Tibial artery (tissue), 4 donors: ENCODE results near the gene DAZAP1.
"Not testable (repeated sequence)": the region's sequence is repeated elsewhere in the genome, so short reads cannot be mapped to it uniquely, and the experiment has no call there.

Experiments
- DNase-seq, 2 donors: peaks; one replicate each; pipeline ENCODE4 v3.0.0-alpha.2; 2019
- H3K27ac ChIP-seq, 2 donors: fragments of 200-600 bp; sonication (generic) in 1 of 2; 1 replicate in 1 of 2; 2 replicates in 1 of 2; pipeline ENCODE4 v1.5.1; 2018 to 2019; ENCODE audit warnings: mild to moderate bottlenecking in 1 of 2
- H3K27me3 ChIP-seq, 2 donors: fragments of 200-600 bp; sonication (generic) in 1 of 2; one replicate each; pipeline versions ENCODE4 v1.5.1 to v1.6.0; 2016 to 2019
- H3K36me3 ChIP-seq, 3 donors: fragments of 200-600 bp; sonication (generic) in 2 of 3; one replicate each; pipeline ENCODE4 v1.5.1; 2016 to 2019; ENCODE audit warnings: mild to moderate bottlenecking in 2 of 3
- H3K4me1 ChIP-seq, 4 donors: fragments of 200-600 bp; sonication (generic) in 2 of 4; 1 replicate in 3 of 4; 2 replicates in 1 of 4; pipeline ENCODE4 v1.5.1; 2016 to 2019
- H3K4me3 ChIP-seq, 2 donors: fragments of 200-600 bp; sonication (generic) in 1 of 2; 1 replicate in 1 of 2; 2 replicates in 1 of 2; pipeline ENCODE4 v1.5.1; 2018 to 2019; ENCODE audit warnings: mild to moderate bottlenecking in 2 of 2
- H3K9me3 ChIP-seq, 3 donors: fragments of 200-600 bp; sonication (generic) in 1 of 3; one replicate each; pipeline ENCODE4 v1.5.1; 2016 to 2019
- intact Hi-C: fragments of 100-400 bp; cut with DNase I; formaldehyde crosslinking; loops from one replicate; pipeline ENCODE4 v1.15.0; 2023; ENCODE audit warnings: low total_unique reads
- TF ChIP-seq, protein P1 (sequence below), 2 experiments: fragments of 200-600 bp in 1 of 2; fragments of 450-650 bp in 1 of 2; IDR thresholded peaks; one replicate each; pipeline ENCODE4 v1.5.1; 2017 to 2019; ENCODE audit warnings: antibody characterized with exemption in 2 of 2, mild to moderate bottlenecking in 1 of 2, moderate library complexity in 1 of 2

Gene DAZAP1

DNA sequence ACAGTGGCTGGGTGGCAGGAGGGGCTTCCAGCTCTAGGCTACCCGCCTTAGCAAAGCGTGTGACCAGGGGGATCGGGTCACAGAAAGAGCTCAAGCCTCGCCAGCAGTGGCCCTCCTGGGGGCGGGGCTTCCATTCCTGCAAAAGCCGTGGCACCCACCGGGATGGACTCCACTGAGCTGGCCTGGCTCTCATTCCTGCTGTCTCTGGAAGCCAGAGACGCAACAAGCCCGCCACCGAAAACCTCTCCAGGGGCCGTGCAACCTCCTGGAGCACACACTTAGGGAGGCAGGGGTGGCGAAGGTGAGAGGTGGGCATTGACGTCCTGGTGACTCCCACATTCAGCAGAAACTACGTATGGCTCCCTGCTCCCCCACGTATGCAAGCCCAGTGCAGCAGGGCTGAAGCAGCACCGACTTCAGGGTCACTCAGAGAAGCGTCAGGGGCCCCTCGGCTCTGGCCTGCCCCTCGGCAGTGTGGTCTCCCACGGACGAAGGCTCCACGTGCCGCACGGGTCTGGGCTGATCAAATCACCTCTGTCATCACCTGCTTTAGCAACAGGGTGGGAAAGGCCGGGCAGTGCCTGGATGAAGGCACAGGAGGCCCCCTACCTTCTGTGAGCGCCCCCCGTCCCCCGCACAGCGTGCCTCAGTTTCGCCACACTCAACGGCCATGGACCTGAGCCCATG, 68.5 kb downstream of the DAZAP1 start:
- intact Hi-C loops = no loop called here
- peaks cover 0 to 30% (median 30%) of the 10 kb centered on the region in 3 donors for H3K36me3 ChIP-seq
- no peak overlapping the region for H3K4me3 ChIP-seq
- no peak overlapping the region for H3K27ac ChIP-seq
- peaks cover 3 to 46% (median 39%) of the 10 kb centered on the region in 4 donors for H3K4me1 ChIP-seq
- H3K9me3 ChIP-seq = no peaks in the 10 kb centered on the region
- no peak for DNase-seq
- H3K27me3 ChIP-seq = peaks cover 14 to 63% of the 10 kb centered on the region in 2 donors
- TF ChIP-seq, protein P1, sequence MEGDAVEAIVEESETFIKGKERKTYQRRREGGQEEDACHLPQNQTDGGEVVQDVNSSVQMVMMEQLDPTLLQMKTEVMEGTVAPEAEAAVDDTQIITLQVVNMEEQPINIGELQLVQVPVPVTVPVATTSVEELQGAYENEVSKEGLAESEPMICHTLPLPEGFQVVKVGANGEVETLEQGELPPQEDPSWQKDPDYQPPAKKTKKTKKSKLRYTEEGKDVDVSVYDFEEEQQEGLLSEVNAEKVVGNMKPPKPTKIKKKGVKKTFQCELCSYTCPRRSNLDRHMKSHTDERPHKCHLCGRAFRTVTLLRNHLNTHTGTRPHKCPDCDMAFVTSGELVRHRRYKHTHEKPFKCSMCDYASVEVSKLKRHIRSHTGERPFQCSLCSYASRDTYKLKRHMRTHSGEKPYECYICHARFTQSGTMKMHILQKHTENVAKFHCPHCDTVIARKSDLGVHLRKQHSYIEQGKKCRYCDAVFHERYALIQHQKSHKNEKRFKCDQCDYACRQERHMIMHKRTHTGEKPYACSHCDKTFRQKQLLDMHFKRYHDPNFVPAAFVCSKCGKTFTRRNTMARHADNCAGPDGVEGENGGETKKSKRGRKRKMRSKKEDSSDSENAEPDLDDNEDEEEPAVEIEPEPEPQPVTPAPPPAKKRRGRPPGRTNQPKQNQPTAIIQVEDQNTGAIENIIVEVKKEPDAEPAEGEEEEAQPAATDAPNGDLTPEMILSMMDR (IDR thresholded peaks at IDR 0.05) = no peak

DNA sequence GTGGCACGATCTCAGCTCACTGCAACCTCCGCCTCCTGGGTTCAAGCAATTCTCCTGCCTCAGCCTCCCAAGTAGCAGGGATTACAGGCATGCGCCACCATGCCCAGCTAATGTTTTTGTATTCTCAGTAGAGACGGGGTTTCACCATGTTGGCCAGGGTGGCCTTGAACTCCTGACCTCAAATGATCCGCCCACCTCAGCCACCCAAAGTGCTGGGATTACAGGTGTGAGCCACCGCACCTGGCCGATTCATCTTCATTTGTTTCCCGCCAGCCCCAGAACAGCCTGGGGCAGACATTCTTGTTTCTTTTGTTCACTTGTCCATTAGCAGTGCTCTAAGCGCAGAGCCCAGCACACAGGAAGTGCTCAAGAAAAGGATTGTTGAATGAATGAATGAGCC, 69.7 kb downstream of the DAZAP1 start:
- intact Hi-C loops, DNase-seq, H3K4me3 ChIP-seq, H3K27ac ChIP-seq, H3K9me3 ChIP-seq: not testable (repeated sequence)
- H3K27me3 ChIP-seq = peaks cover 3 to 52% of the 10 kb centered on the region in 2 donors
- H3K4me1 ChIP-seq = peaks cover 0 to 35% (median 27%) of the 10 kb centered on the region in 4 donors
- H3K36me3 ChIP-seq = peaks cover 0 to 30% (median 30%) of the 10 kb centered on the region in 3 donors

DNA sequence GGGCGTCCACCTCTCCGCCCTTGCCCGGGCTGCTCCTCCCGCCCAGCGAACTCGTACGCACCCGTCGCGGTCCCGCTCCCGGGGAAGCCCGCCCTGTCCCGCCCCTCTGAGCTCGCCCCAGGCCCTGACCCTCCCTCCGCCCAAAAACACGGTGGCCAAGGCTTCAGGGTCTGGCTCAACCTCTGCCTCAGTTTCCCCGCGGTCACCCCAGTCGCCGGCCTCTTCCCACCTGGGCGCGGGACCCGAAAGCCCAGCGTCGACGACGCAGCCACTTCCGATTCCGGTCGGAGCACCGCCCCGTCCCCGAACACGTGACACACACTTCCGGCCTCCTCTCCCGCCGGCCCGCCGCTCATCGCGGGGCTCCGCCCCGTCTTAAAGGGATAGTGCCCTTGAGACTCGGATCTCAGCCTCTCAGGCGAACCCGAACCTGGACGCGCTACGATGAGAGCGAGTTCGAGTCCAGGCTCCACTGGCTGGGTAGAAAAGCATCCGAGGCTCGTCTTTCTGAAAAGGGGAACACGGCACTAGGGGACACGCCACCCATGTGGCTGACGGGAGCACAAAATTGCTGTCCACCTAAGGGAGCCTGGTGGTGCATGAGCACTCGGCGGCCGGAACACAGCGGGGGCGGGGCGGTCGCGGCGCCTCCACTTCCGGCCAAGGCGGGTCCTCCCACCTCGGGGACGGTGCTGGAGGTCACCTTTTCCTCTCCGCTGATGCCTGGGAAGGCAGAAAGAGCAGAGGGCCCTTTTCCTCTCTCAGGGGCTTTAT, 71.7 kb downstream of the DAZAP1 start, which contains the start of gene C19orf25:
TSS of gene C19orf25 (minus strand) at position 282 of the 774 bp plus-strand sequence. CDS start 312 bp downstream, outside the sequence.
- TF ChIP-seq, protein P1 (IDR thresholded peaks at IDR 0.05) = no peak
- H3K4me1 ChIP-seq = peaks cover 0 to 28% (median 18%) of the 10 kb centered on the region in 4 donors
- H3K36me3 ChIP-seq = peaks cover 0 to 29% (median 24%) of the 10 kb centered on the region in 3 donors
- DNase-seq = peak; percentile 94 to 96
- peaks cover 0 to 40% of the 10 kb centered on the region in 2 donors for H3K27me3 ChIP-seq
- no peaks in the 10 kb centered on the region for H3K9me3 ChIP-seq
- intact Hi-C loops = no loop called here
- peak within 1 kb of the TSS; percentile 74 to 99 for H3K4me3 ChIP-seq
- peak within 1 kb of the TSS; percentile 72 for H3K27ac ChIP-seq

DNA sequence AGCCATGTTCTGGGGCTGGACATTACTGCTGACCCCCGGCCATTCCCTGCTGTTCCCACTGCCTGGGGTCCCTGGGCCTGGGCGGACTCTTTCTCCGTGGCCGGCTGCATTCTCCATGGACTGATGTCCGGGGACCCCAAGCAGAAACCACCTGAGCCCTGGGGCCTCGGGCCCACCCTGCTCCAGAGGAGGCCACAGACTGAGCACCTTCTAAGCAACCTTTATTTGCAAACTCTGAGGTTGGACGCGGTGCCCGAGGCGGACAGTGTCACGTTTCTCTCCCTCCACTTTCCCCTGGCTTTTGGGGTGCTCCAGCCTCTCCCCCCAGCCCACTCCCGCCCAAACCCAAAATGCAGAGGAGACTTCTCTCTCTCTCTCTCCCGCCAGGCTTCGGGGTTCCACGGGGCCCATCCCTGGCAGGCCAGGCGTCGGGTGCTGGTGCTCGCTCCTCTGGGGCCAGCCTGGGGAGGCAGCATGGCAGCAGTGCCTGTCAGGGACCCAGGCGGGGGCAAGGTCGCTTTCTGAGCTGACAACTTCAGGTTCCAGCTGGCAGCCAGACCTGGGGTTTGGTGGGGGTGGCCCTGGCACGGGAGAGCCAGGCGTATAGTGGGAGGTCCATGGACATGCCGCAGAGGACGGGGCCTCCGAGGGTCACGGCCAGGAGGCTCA, 74.0 kb downstream of the DAZAP1 start:
- H3K4me1 ChIP-seq = peaks cover 0 to 22% (median 18%) of the 10 kb centered on the region in 4 donors
- no peak for DNase-seq
- intact Hi-C loops = no loop called here
- TF ChIP-seq, protein P1 (IDR thresholded peaks at IDR 0.05) = no peak
- no peaks in the 10 kb centered on the region for H3K9me3 ChIP-seq
- H3K27ac ChIP-seq = no peak overlapping the region
- H3K4me3 ChIP-seq = no peak overlapping the region
- H3K36me3 ChIP-seq = peaks cover 0 to 9% (median 3%) of the 10 kb centered on the region in 3 donors
- peaks cover 0 to 17% of the 10 kb centered on the region in 2 donors for H3K27me3 ChIP-seq

DNA sequence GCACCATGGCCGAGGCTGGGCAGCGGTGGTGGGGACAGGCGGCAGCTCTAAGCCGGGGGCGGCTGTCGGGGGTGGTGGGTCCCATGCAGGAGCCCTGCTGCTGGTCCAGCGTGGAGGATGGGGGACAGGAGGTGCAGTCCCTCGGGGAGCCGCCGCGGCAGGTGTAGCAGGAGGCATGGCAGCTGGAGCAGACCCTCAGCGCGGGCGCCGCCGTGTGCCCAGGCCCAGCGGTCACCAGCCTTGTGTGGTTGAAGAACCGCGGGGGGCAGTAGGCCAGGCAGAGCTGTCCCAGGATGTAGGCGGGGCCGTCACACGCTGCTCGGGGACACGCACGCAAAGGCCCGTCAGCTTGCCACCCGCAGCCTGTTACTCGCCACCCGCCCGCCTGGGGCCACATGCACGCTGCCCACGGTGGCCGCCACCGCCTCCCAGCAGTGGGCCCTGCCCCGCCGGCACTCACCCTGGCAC, 74.5 kb downstream of the DAZAP1 start:
- TF ChIP-seq, protein P1 (IDR thresholded peaks at IDR 0.05) = no peak
- Histone ChIP-seq H3K27ac (no peak overlapping the region), H3K4me3 (no peak overlapping the region), H3K27me3 (peaks cover 0 to 13% of the 10 kb centered on the region in 2 donors), H3K36me3 (peaks cover 0 to 4% (median 0%) of the 10 kb centered on the region in 3 donors), H3K4me1 (peaks cover 0 to 22% (median 18%) of the 10 kb centered on the region in 4 donors), H3K9me3 (no peaks in the 10 kb centered on the region)
- DNase-seq = no peak
- intact Hi-C loops = no loop called here
